GM20000 (cell line): Measurements from ENCODE around the gene LIME1.

Source experiments
- DNase-seq: peaks from one replicate; pipeline ENCODE4 v3.0.0; 2012; ENCODE audit warnings: low spot score
- TF ChIP-seq, protein P1 (sequence below): IDR thresholded peaks from 2 replicates; pipeline ENCODE4 v1.5.1; 2012; ENCODE audit warnings: mild to moderate bottlenecking, control low read depth; ENCODE audit errors: extremely low read depth, missing control alignments

Gene LIME1, protein sequence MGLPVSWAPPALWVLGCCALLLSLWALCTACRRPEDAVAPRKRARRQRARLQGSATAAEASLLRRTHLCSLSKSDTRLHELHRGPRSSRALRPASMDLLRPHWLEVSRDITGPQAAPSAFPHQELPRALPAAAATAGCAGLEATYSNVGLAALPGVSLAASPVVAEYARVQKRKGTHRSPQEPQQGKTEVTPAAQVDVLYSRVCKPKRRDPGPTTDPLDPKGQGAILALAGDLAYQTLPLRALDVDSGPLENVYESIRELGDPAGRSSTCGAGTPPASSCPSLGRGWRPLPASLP

DNA sequence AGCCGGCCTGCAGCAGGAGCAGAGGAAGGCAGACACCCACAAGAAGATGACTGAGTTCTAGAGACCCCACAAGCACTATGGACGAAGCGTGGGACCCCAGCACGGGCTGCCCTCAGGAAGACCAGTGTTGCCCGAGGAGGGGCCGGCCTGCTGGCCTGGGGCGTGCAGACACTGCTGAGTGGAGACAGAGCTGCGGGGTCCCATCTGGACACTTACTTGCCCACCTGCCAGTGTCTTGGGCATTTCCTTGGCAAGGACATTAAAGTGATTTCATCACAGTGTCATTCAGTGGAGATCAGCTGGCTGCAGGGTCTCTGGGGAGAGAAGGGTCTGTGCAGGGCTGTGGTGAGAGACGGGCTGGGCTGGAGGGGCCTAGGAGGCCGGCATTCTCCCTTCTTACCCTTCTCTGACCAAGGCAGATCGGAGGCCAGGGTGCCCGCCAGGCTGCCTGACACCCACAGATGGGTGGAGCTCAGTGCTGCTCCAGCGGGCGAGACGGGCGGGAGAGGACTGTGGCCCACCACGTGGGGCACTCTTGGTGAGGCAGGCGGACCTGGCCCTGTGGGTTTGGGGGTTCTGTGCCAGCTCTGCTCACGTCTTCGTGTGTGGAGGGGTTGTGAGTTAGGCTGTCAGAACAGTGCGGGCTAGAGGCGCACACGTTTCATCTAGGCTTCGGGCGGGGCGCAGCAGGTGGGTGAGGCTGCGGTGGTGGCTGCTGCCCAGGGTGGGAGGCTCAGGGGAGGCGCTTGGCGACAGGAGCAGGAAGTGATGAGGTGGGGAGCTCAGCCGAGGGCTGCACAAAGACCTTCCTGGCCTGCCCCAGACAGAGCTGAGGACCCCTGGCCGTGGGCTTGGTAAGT is at the start of gene LIME1:
Gene LIME1, plus strand, starts transcription at position 806 of the 860 bp plus-strand sequence. CDS start 886 bp downstream, outside the sequence.
- TF ChIP-seq, protein P1, sequence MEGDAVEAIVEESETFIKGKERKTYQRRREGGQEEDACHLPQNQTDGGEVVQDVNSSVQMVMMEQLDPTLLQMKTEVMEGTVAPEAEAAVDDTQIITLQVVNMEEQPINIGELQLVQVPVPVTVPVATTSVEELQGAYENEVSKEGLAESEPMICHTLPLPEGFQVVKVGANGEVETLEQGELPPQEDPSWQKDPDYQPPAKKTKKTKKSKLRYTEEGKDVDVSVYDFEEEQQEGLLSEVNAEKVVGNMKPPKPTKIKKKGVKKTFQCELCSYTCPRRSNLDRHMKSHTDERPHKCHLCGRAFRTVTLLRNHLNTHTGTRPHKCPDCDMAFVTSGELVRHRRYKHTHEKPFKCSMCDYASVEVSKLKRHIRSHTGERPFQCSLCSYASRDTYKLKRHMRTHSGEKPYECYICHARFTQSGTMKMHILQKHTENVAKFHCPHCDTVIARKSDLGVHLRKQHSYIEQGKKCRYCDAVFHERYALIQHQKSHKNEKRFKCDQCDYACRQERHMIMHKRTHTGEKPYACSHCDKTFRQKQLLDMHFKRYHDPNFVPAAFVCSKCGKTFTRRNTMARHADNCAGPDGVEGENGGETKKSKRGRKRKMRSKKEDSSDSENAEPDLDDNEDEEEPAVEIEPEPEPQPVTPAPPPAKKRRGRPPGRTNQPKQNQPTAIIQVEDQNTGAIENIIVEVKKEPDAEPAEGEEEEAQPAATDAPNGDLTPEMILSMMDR: no peak
- DNase-seq: peak; percentile 76

DNA sequence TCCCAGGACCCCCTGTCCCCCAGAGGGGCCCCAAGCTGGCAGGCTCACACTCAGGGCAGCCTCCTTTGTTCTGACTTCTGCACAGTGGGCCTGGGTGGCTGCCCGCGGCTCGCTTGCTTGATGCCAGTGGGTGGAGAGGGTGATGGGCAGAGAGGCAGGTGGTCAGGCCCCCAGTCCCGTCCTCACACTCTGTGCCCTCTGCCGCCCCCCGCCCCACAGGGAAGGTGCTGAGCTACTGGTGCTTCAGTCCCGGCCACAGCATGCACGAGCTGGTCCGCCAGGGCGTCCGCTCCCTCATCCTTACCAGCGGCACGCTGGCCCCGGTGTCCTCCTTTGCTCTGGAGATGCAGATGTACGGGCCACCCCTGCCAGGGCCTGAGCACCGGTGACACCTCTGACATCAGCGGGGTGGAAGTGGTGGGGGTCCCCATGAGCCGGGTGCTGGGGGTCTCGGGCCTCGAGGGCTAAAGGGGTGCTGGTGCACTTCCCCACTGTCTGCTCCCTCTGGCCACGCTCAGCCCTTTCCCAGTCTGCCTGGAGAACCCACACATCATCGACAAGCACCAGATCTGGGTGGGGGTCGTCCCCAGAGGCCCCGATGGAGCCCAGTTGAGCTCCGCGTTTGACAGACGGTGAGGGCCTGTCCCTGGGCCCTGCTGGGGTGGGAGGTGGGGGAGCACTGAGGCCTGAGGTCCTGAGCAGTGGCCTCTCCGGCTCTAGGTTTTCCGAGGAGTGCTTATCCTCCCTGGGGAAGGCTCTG is 48.9 kb upstream of the LIME1 start:
- DNase-seq: no peak
- TF ChIP-seq, protein P1: no peak

DNA sequence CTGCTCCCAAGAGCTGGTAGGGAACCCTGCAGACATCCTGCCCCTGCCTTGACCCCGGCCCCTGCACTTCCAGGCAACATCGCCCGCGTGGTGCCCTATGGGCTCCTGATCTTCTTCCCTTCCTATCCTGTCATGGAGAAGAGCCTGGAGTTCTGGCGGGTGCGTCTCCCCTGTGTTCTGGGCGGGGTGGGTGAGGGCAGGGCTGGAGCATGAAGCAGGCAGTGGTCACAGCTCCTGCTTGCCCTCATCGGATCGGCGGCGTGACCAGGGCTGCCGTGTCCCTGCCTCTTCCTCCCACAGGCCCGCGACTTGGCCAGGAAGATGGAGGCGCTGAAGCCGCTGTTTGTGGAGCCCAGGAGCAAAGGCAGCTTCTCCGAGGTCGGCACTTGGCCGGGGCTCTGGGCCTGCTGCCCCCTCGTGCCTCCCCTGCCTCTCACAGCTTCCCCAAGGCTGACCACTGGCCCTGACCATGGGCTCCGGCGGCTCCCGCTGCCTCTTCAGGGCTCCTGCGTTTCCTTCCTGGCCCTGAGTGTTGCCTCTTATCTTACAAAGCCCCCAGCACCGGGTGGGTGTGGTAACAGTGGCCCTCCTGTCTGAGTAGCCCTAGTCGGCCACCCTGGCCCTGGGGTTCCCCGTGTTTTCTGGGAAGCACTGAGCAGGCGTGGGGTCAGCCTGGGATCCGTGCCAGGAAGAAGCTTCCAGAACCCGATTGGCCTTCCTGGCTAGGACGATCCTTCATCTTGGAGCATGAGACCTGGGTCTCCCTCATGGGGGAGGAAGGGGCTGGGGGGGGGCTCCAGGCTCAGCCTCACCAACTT is 48.0 kb upstream of the LIME1 start:
- no peak for DNase-seq
- TF ChIP-seq, protein P1: no peak

DNA sequence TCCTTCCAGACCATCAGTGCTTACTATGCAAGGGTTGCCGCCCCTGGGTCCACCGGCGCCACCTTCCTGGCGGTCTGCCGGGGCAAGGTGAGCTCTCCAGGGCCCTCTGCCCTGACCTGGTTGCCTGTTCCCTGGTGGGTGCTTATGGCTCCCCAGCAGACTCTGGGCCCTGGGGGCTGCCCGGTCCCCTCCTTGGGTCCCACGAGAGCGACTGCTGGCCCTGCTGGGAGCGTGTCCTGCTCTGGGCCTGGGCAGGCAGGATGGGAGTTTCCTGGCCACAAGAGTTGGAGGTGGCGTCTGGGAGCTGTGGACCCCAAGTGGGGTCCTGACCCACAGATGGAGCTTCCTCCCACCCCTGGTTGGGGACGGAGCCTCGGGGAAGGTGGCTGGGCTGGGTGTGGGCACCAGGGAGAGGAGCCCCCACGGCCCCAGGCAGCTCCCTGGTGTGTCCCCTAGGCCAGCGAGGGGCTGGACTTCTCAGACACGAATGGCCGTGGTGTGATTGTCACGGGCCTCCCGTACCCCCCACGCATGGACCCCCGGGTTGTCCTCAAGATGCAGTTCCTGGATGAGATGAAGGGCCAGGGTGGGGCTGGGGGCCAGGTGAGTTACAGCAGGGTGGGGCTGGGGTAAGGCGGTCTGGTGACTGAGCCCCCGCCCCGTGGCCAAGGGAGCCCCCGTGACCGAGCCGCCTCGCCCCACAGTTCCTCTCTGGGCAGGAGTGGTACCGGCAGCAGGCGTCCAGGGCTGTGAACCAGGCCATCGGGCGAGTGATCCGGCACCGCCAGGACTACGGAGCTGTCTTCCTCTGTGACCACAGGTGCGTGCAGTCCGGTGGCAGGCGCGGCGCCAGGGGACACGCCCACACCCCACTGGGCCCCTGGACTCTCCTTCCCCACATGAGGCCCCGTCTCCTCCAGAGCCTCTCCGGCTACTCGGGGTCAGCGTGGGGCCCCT is 47.1 kb upstream of the LIME1 start:
- TF ChIP-seq, protein P1: no peak
- no peak for DNase-seq

DNA sequence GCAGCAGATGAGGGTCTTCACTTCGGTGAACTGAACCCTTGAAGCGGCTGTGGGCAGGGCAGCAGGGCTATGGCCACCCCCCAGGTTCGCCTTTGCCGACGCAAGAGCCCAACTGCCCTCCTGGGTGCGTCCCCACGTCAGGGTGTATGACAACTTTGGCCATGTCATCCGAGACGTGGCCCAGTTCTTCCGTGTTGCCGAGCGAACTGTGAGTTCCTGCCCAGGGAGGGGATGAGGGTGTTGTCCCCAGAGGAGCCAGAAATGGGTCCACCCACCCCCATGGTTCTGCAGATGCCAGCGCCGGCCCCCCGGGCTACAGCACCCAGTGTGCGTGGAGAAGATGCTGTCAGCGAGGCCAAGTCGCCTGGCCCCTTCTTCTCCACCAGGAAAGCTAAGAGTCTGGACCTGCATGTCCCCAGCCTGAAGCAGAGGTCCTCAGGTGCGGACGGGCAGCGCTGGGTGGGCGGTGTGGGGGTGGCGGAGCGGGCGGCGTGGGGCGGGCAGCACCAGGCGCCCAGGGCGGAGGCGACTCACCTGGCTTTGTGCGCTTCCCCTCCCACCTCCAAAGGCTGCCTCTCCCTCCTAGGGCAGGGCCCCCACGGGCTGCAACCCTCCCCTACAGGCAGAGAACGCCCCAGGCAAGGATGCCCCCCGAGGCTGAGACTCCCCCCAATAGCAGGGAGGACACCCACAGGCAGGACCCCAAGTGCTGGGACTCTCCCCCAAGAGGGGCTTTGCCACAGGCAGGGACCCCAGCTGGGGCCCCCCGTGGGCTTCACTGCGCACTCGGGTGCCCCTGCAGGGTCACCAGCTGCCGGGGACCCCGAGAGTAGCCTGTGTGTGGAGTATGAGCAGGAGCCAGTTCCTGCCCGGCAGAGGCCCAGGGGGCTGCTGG is 46.2 kb upstream of the LIME1 start:
- TF ChIP-seq, protein P1: no peak
- DNase-seq: peak; percentile 47
